Liver (tissue), 9 donors: ENCODE measurements around the gene VWA2. TPM values are rescaled to one million over a fixed set of nuclear protein-coding genes. Genes with fewer than 3 reads are reported as not detected.
A peak's percentile ranks its signal among the peaks of the same experiment; 100 is the strongest.

Source experiments
- DNase-seq: peaks from one replicate; pipeline ENCODE4 v3.0.0-alpha.2; 2017; ENCODE audit warnings: low spot score
- H3K27ac ChIP-seq, 2 donors: one replicate each; pipeline ENCODE4 v1.7.0; 2013; ENCODE audit warnings: inconsistent platforms in 2 of 2, low read length in 2 of 2, control low read depth in 1 of 2, low read depth in 1 of 2, mild to moderate bottlenecking in 1 of 2
- H3K27me3 ChIP-seq, 4 donors: one replicate each; pipeline versions ENCODE4 v1.6.1 to v1.7.0; 2013; ENCODE audit warnings: low read length in 3 of 4, inconsistent platforms in 1 of 4, mild to moderate bottlenecking in 1 of 4, moderate library complexity in 1 of 4; ENCODE audit not compliant: control insufficient read depth in 4 of 4, insufficient read depth in 4 of 4
- H3K36me3 ChIP-seq, 4 donors: one replicate each; pipeline versions ENCODE4 v1.6.1 to v1.7.0; 2013; ENCODE audit warnings: low read length in 3 of 4, mild to moderate bottlenecking in 3 of 4, low read depth in 1 of 4, moderate library complexity in 1 of 4; ENCODE audit not compliant: control insufficient read depth in 4 of 4, insufficient read depth in 3 of 4
- H3K4me1 ChIP-seq, 4 donors: one replicate each; pipeline versions ENCODE4 v1.6.1 to v1.7.0; 2013; ENCODE audit warnings: low read length in 3 of 4, mild to moderate bottlenecking in 3 of 4, moderate library complexity in 1 of 4; ENCODE audit not compliant: control insufficient read depth in 4 of 4, insufficient read depth in 4 of 4
- H3K4me3 ChIP-seq, 3 donors: one replicate each; pipeline versions ENCODE4 v1.6.1 to v1.7.0; 2013; ENCODE audit warnings: low read length in 3 of 3, control low read depth in 1 of 3, low read depth in 1 of 3, mild to moderate bottlenecking in 1 of 3
- H3K9ac ChIP-seq, 2 donors: one replicate each; pipeline ENCODE4 v1.7.0; 2013; ENCODE audit warnings: low read length in 2 of 2, mild to moderate bottlenecking in 2 of 2, moderate library complexity in 2 of 2, control low read depth in 1 of 2, low read depth in 1 of 2
- H3K9me3 ChIP-seq, 4 donors: one replicate each; pipeline versions ENCODE4 v1.6.1 to v1.7.0; 2013; ENCODE audit warnings: low read length in 3 of 4; ENCODE audit not compliant: control insufficient read depth in 4 of 4
- FOXA1 ChIP-seq: IDR thresholded peaks from 2 replicates; pipeline ENCODE4 v1.6.1; 2016; ENCODE audit warnings: antibody characterized with exemption
- GABPA ChIP-seq, 2 donors: IDR thresholded peaks in 1 of 2; conservative IDR thresholded peaks in 1 of 2; 2 replicates each; pipeline ENCODE4 v1.6.1; 2016; ENCODE audit warnings: antibody characterized with exemption in 2 of 2, mild to moderate bottlenecking in 1 of 2, moderate library complexity in 1 of 2
- HNF4A ChIP-seq, 2 donors: conservative IDR thresholded peaks; 2 replicates each; pipeline ENCODE4 v1.6.1; 2016; ENCODE audit warnings: antibody characterized with exemption in 2 of 2, mild to moderate bottlenecking in 2 of 2
- RAD21 ChIP-seq, 2 donors: IDR thresholded peaks; 2 replicates each; pipeline ENCODE4 v1.6.1; 2016; ENCODE audit warnings: antibody characterized with exemption in 2 of 2, mild to moderate bottlenecking in 2 of 2
- REST ChIP-seq: IDR thresholded peaks from 2 replicates; pipeline ENCODE4 v1.6.1; 2016; ENCODE audit warnings: antibody characterized with exemption, mild to moderate bottlenecking
- RXRA ChIP-seq, 2 donors: IDR thresholded peaks; 2 replicates each; pipeline ENCODE4 v1.6.1; 2017 to 2018; ENCODE audit warnings: antibody characterized with exemption in 2 of 2, mild to moderate bottlenecking in 1 of 2
- SP1 ChIP-seq: IDR thresholded peaks from 2 replicates; pipeline ENCODE4 v1.6.1; 2018; ENCODE audit warnings: antibody characterized with exemption, mild to moderate bottlenecking
- YY1 ChIP-seq: IDR thresholded peaks from 2 replicates; pipeline ENCODE4 v1.6.1; 2016; ENCODE audit warnings: antibody characterized with exemption, mild to moderate bottlenecking
- WGBS: extraction: QIAGEN DNeasy Blood & Tissue Kit; methylation state at CpG from one replicate; pipeline ENCODE4 v1.1.7; 2013; 5-methylcytosine and 5-hydroxymethylcytosine counted together
- polyA plus RNA-seq, 2 donors: library from polyadenylated mRNA; stranded (reverse) in 1 of 2; unstranded in 1 of 2; fragments of 200-250 nt in 1 of 2; fragments of >200 nt in 1 of 2; fragmentation: Nextera tagmentation in 1 of 2; extraction: Ambion mirVana in 1 of 2; gene quantifications; one replicate each; pipeline versions ENCODE4 v1.2.1 to v1.2.3, GENCODE V29; 2013 to 2015
- total RNA-seq, 2 donors: library from RNA; depleted of rRNA; stranded (reverse); fragments of >200 nt; gene quantifications; one replicate each; pipeline ENCODE4 v1.2.3, GENCODE V29; 2014
- TF ChIP-seq, protein P1 (sequence below): fragments of 150-350 bp; IDR thresholded peaks from 2 replicates; pipeline ENCODE4 v1.5.1; 2017; ENCODE audit warnings: improper control_type of control experiment, low read depth, low read length; ENCODE audit not compliant: missing input control
- TF ChIP-seq, protein P2 (sequence below): IDR thresholded peaks from 2 replicates; pipeline ENCODE4 v1.6.1; 2016; ENCODE audit warnings: antibody characterized with exemption
- TF ChIP-seq, protein P3 (sequence below): IDR thresholded peaks from 2 replicates; pipeline ENCODE4 v1.6.1; 2016; ENCODE audit warnings: antibody characterized with exemption
- TF ChIP-seq, protein P4 (sequence below): IDR thresholded peaks from 2 replicates; pipeline ENCODE4 v1.6.1; 2016; ENCODE audit warnings: antibody characterized with exemption
- donor health status: healthy.
- donor health status: healthy.
- donor health status: healthy.
- donor health status: healthy.
- donor health status: healthy.

The VWA2 gene
- total and polyA plus RNA-seq, 4 donors = 0.05 to 0.25 TPM; not detected in 2

DNA sequence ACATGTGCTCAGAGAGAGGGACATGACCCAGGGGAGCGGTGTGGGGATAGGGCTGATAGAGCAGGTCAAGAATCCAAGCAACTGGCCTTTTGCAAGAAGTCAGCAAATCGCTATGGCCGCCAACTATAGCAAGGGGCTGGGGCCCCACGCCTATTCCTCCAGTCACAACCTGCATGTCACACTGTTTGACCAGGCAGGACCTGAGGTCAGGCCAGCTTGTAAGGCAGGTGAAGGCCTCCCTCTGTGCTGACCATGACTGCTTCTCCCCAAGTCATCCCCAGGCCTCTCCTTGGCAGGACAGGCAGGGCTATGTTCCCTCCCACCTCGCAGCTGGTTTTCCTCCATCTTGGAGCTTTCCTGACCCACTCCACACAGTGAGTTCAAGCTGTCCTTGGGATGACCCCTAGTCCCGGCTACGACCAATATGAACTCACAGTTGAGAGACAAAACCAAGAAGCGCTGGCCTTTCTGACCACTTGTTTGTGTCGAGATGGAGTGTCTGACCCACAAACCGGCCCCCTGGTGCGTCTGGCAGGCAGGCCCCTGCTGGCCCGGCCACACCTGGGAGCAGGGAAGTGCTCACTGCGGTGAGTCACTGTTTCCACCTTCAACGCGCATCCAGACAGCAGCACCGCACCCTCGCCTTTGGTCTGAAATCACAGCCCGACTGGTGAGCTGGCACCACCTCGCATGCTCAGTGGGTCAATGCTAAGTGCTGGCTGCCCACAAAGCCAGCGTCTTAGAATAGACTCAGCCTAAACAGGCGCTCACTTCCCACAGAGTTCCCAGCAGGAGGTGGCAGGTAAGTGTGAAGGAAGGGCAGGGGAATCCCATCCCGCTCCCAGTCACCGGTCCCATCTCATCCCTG is 81.4 kb downstream of the VWA2 start:
- Histone ChIP-seq H3K9ac (no peak overlapping the region), H3K27me3 (no peaks in the 10 kb centered on the region), H3K27ac (no peak overlapping the region), H3K36me3 (no peaks in the 10 kb centered on the region), H3K9me3 (no peaks in the 10 kb centered on the region), H3K4me1 (no peaks in the 10 kb centered on the region), H3K4me3 (no peak overlapping the region)
- TF ChIP-seq, protein P1, sequence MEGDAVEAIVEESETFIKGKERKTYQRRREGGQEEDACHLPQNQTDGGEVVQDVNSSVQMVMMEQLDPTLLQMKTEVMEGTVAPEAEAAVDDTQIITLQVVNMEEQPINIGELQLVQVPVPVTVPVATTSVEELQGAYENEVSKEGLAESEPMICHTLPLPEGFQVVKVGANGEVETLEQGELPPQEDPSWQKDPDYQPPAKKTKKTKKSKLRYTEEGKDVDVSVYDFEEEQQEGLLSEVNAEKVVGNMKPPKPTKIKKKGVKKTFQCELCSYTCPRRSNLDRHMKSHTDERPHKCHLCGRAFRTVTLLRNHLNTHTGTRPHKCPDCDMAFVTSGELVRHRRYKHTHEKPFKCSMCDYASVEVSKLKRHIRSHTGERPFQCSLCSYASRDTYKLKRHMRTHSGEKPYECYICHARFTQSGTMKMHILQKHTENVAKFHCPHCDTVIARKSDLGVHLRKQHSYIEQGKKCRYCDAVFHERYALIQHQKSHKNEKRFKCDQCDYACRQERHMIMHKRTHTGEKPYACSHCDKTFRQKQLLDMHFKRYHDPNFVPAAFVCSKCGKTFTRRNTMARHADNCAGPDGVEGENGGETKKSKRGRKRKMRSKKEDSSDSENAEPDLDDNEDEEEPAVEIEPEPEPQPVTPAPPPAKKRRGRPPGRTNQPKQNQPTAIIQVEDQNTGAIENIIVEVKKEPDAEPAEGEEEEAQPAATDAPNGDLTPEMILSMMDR = no peak
- TF ChIP-seq GABPA (IDR thresholded peaks at IDR 0.05 in 1 of 2, conservative IDR thresholded peaks at IDR 0.05 in 1 of 2) (no peak), RXRA (IDR thresholded peaks at IDR 0.05) (peak in 1 of 2 donors; percentile 35), REST (no peak)
- TF ChIP-seq, protein P2, sequence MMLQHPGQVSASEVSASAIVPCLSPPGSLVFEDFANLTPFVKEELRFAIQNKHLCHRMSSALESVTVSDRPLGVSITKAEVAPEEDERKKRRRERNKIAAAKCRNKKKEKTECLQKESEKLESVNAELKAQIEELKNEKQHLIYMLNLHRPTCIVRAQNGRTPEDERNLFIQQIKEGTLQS = no peak
- TF ChIP-seq, protein P3, sequence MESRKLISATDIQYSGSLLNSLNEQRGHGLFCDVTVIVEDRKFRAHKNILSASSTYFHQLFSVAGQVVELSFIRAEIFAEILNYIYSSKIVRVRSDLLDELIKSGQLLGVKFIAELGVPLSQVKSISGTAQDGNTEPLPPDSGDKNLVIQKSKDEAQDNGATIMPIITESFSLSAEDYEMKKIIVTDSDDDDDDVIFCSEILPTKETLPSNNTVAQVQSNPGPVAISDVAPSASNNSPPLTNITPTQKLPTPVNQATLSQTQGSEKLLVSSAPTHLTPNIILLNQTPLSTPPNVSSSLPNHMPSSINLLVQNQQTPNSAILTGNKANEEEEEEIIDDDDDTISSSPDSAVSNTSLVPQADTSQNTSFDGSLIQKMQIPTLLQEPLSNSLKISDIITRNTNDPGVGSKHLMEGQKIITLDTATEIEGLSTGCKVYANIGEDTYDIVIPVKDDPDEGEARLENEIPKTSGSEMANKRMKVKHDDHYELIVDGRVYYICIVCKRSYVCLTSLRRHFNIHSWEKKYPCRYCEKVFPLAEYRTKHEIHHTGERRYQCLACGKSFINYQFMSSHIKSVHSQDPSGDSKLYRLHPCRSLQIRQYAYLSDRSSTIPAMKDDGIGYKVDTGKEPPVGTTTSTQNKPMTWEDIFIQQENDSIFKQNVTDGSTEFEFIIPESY = no peak
- TF ChIP-seq, protein P4, sequence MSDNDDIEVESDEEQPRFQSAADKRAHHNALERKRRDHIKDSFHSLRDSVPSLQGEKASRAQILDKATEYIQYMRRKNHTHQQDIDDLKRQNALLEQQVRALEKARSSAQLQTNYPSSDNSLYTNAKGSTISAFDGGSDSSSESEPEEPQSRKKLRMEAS = no peak
- 76% methylated on average over 23 of the region's 23 CpGs for WGBS
- no peak for DNase-seq

DNA sequence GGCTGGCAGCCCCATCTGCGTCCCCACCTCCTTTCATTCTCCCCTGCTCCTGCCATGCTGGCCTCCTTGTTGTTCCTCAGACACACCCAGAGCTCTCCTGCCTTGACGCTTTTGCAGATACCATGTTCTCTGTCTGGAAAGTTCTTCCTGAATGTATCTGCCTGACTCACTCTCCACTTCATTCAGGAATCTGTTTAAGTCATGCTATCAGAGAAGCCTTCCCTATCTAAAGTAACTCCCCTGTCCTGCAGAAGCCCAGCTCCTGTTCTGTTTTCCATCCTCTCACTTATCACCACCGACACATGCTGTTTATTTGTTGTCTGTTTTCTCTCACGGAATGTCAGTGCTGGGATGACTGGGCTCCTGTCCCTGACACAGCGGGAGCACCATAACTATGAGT is 83.3 kb downstream of the VWA2 start:
- H3K4me1 ChIP-seq = no peaks in the 10 kb centered on the region
- no peaks in the 10 kb centered on the region for H3K36me3 ChIP-seq
- no peaks in the 10 kb centered on the region for H3K27me3 ChIP-seq
- 79% methylated on average over 5 of the region's 5 CpGs for WGBS
- no peak overlapping the region for H3K27ac ChIP-seq
- H3K9me3 ChIP-seq = no peaks in the 10 kb centered on the region
- no peak overlapping the region for H3K9ac ChIP-seq
- H3K4me3 ChIP-seq = no peak overlapping the region
- no peak for DNase-seq
- TF ChIP-seq FOXA1 (no peak), YY1 (no peak), RXRA (IDR thresholded peaks at IDR 0.05) (no peak), SP1 (no peak), HNF4A (conservative IDR thresholded peaks at IDR 0.05) (no peak), GABPA (IDR thresholded peaks at IDR 0.05 in 1 of 2, conservative IDR thresholded peaks at IDR 0.05 in 1 of 2) (no peak), REST (no peak), RAD21 (IDR thresholded peaks at IDR 0.05) (no peak)
- TF ChIP-seq, protein P2 = no peak
- TF ChIP-seq, protein P4 = no peak
- TF ChIP-seq, protein P1 = no peak
